Neural progenitor cell (in vitro differentiated cells): Measurements from ENCODE around the gene CHMP2B.

ENCODE experiments used
- EZH2 ChIP-seq: fragments of 200-600 bp; sonication (generic); IDR thresholded peaks from 2 replicates; pipeline ENCODE4 v1.6.1; 2017; ENCODE audit warnings: antibody characterized with exemption, mild to moderate bottlenecking, moderate library complexity
- TF ChIP-seq, protein P1 (sequence below): fragments of 200-600 bp; sonication (generic); IDR thresholded peaks from 2 replicates; pipeline ENCODE4 v1.5.1; 2017; ENCODE audit warnings: antibody characterized with exemption, mild to moderate bottlenecking

DNA sequence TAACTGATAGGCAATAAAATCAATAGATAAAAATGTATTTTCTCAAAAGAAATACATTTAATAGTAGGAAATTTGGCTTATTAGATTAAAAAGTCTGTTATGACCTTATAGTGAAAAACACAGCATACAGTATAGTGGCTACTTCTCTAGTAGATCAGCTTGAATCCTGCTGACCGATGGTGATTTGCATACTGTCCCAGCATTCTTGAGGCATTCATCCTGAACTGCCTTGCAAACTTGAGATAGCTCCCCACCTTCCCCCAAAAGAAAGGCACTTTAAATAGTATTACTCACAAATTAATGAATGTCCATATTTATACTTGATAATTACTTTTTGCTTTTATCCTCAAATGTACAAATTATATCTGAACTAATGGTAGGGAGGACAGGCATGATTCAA, 6.7 kb downstream of the CHMP2B start:
- TF ChIP-seq, protein P1, sequence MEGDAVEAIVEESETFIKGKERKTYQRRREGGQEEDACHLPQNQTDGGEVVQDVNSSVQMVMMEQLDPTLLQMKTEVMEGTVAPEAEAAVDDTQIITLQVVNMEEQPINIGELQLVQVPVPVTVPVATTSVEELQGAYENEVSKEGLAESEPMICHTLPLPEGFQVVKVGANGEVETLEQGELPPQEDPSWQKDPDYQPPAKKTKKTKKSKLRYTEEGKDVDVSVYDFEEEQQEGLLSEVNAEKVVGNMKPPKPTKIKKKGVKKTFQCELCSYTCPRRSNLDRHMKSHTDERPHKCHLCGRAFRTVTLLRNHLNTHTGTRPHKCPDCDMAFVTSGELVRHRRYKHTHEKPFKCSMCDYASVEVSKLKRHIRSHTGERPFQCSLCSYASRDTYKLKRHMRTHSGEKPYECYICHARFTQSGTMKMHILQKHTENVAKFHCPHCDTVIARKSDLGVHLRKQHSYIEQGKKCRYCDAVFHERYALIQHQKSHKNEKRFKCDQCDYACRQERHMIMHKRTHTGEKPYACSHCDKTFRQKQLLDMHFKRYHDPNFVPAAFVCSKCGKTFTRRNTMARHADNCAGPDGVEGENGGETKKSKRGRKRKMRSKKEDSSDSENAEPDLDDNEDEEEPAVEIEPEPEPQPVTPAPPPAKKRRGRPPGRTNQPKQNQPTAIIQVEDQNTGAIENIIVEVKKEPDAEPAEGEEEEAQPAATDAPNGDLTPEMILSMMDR = no peak
- TF ChIP-seq EZH2 = no peak
